ENCODE data around the gene SPTLC1.
"Not testable (repeated sequence)": the region's sequence is repeated elsewhere in the genome, so short reads cannot be mapped to it uniquely, and the experiment has no call there.

The SPTLC1 gene

DNA sequence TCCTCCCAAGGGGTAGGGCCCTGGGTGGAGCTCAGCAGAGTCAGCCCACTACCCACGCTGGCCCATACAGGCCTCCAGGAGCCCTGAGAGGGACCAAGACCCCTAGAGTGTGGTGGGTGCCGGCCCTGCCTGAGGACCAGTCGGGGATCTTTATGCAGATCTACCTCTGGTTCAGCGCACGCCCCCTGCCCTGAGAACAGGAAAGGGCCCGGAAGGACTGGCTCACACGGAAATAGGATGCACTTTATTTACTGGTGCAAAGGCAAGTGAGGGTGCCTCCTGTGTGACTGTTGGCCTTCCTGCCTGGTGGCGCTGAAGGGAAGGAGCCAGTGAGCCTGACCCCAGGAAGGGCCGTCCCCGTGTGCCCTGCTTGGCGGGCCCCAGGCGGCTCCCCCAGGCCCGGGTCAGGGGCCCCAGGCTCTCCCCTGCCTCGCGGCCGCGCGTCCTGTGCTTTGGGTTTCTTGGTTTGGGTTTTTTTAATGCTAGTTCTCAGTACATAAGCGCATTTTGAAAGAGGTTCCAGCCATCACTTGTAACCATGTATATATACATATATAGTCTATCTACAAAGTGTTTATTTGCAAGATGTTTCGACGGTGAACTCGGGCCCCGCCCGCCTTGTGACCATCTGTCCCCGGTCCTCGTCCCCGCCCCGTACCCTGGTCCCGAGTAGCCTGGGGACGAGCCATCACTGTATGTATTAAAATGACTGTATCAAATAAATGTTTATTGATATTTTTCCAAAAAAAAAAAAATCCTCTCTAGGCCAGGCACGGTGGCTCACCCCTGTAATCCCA is 88.8 kb downstream of the SPTLC1 start:
- DNase-seq (ENCODE audit: low read depth) = no peak
- no peak overlapping the region for H3K4me3 ChIP-seq (ENCODE audit: low read length)
- TF ChIP-seq, protein P1, sequence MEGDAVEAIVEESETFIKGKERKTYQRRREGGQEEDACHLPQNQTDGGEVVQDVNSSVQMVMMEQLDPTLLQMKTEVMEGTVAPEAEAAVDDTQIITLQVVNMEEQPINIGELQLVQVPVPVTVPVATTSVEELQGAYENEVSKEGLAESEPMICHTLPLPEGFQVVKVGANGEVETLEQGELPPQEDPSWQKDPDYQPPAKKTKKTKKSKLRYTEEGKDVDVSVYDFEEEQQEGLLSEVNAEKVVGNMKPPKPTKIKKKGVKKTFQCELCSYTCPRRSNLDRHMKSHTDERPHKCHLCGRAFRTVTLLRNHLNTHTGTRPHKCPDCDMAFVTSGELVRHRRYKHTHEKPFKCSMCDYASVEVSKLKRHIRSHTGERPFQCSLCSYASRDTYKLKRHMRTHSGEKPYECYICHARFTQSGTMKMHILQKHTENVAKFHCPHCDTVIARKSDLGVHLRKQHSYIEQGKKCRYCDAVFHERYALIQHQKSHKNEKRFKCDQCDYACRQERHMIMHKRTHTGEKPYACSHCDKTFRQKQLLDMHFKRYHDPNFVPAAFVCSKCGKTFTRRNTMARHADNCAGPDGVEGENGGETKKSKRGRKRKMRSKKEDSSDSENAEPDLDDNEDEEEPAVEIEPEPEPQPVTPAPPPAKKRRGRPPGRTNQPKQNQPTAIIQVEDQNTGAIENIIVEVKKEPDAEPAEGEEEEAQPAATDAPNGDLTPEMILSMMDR (conservative IDR thresholded peaks at IDR 0.05; ENCODE audit: low read depth, low read length) = no peak

DNA sequence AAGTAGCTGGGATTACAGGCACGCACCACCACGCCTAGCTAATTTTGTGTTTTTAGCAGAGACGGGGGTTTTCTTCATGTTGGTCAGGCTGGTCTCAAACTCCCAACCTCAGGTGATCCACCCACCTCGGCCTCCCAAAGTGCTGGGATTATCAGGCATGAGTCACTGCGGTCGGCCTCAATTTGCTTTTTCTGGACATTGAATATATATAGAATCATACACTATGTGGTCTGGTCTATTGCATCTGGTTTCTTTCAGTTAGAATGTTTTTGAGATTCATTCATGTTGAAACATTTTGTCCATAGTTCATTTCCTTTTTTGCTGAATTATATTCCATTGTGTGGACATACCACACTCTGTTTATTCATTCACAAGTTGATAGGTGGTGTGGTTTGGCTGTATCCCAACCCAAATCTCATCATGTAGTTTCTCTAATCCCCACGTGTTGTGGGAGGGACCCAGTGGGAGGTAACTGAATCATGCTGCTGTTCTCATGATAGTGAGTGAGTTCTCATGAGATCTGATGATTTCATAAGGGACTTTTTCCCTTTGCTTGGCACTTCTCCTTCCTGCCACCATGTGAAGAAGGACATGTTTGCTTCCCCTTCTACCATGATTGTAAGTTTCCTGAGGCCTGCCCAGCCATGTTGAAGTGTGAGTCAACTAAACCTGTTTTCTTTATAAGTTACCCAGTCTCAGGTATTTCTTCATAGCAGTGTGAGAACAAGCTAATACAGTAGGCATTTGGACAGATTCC is 93.2 kb downstream of the SPTLC1 start:
- not testable (repeated sequence) for DNase-seq (ENCODE audit: low read depth); H3K4me3 ChIP-seq (ENCODE audit: low read length)

DNA sequence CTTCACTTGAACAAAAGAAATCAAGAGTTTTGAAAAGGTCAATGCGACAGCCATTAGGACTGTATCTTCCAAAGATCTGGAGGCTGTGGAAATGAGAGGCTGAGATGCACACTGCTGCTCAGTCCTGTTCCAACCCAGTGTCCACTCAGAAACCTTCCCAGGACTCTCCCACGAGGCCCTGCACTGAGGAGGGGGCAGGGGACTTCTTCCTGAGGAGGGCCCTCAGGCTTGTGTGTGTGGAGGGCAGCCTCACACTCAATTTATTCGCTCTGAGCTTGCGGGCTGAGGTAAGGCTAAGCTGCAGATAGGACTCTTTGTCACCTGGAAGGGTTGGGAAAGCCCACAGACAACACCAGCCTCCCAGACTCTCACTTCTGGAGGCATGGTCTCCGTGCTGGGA is 95.6 kb downstream of the SPTLC1 start:
- no peak for DNase-seq (ENCODE audit: low read depth)

DNA sequence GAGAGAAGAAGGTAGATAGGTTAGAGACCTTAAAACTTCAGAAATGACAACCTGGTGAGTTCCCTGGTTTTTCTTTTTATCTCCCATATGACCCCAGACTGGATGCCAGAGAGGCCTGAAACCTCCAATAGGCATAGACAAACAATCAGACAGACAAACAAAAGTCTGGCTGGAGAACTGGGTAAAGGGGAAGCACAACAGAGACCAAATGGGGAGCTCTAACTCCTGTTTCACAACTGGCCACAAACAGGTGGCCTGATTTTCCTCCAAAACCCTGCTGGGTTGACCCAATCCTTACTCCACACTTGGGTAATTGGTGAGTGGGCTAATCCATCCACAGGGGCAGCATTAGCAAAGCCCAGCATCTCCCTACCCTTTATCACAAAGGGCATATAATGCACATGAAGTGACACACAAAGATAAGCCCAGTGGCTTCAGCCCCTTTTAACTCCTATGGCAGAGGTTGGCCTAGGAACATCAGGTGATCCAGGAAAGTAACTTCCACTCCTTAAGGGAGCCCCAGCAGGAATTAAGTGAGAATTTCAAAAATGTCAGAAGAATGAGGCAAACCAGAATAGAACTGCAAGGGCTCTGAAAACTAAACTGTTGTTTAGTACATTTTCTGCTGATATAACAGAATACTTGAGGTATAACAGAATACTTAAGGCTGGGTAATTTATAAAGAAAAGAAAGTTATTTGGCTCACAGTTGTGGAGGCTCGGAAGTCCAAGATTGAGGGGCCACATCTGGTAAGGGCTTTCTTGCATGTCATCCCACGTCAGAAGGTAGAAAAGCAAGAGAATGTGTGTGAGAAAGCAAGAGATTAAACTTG is 104.3 kb downstream of the SPTLC1 start:
- DNase-seq (ENCODE audit: low read depth) = peak; percentile 56
- TF ChIP-seq, protein P1 (conservative IDR thresholded peaks at IDR 0.05; ENCODE audit: low read depth, low read length) = no peak
- H3K4me3 ChIP-seq (ENCODE audit: low read length) = no peak overlapping the region

More for the DNA sequence above, 95.6 kb downstream of the SPTLC1 start:
- TF ChIP-seq, protein P1 (conservative IDR thresholded peaks at IDR 0.05; ENCODE audit: low read depth, low read length) = no peak
- H3K4me3 ChIP-seq (ENCODE audit: low read length) = no peak overlapping the region

DNA sequence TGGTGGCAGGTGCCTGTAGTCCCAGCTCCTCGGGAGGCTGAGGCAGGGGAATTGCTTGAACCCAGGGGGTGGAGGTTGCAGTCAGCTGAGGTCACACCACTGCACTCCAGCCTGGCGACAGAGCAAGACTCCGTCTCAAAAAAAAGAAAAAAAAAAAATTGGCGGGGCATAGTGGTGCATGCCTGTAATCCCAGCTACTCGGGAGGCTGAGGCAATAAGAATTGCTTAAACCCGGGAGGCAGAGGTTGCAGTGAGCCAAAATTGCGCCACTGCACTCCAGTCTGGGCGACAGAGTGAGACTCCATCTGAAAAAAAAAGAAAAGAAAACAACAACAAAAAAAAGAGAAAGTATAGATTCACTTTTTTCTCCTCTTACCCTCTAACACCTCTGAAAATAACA is 105.0 kb downstream of the SPTLC1 start:
- not testable (repeated sequence) for DNase-seq (ENCODE audit: low read depth); H3K4me3 ChIP-seq (ENCODE audit: low read length)

DNA sequence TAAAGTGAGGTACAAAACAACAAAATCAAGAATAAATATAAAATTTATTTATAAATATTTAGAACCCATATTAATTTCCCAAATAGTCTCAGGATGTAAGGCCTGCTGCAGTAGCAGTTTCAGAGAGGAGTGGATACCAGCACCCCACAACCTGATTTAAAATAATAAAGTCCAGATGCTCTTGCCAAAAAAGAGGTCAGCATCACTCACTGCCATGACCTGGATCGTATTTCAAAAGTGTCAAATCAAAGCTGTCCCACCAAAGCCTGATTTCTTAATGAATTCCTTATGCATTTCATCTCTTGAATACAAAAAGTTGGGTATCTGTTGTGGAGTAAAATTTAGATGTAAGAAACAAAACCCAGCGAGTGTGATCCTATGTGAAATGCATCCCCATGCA is 107.2 kb downstream of the SPTLC1 start:
- TF ChIP-seq, protein P1 (conservative IDR thresholded peaks at IDR 0.05; ENCODE audit: low read depth, low read length) = no peak
- H3K4me3 ChIP-seq (ENCODE audit: low read length) = no peak overlapping the region

DNA sequence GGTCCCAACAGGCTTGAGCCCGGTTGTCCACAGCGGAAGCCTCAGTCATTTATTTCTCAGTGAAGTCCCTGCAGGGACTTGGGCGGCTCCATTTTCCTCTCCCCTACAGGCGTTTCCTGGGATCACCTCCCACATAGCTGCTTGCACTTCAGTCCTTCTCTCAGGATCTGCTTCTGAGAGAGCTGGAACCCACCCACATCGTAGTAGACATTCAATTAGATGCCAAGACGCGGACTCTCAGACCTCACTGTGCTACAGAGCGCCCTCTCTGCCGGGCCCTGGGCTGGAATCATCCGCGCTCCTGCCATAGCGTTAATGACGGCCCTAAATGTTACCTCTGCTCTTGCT is 111.2 kb downstream of the SPTLC1 start:
- DNase-seq (ENCODE audit: low read depth) = no peak
- no peak overlapping the region for H3K4me3 ChIP-seq (ENCODE audit: low read length)
- TF ChIP-seq, protein P1 (conservative IDR thresholded peaks at IDR 0.05; ENCODE audit: low read depth, low read length) = no peak

More for the DNA sequence above, 107.2 kb downstream of the SPTLC1 start:
- DNase-seq (ENCODE audit: low read depth) = no peak
